Measurements from ENCODE around the gene FGF11. TPM values are rescaled to one million over a fixed set of nuclear protein-coding genes. Genes with fewer than 3 reads are reported as not detected.

Gene FGF11
- total RNA-seq, 4 donors from 2014 or later: 0.13 to 1.0 (median 0.42) TPM; not detected in 1

- Histone ChIP-seq H3K9me3 (no peaks in the 10 kb centered on the region), H3K36me3 (peaks cover 0 to 2% of the 10 kb centered on the region in 2 donors), H3K4me1 (peaks cover 4 to 65% (median 24%) of the 10 kb centered on the region in 3 donors), H3K27me3 (no peaks in the 10 kb centered on the region), H3K4me3 (peak overlapping the region; percentile 37 to 88), H3K27ac (peak overlapping the region; percentile 91 to 95 (median 93))
- WGBS, 2 donors (ENCODE audit: low coverage in 1 of 2): 18 to 35% methylated on average over 6 to 7 of the region's 16 CpGs
- ATAC-seq: peak; percentile 4
- TF ChIP-seq, protein P1, sequence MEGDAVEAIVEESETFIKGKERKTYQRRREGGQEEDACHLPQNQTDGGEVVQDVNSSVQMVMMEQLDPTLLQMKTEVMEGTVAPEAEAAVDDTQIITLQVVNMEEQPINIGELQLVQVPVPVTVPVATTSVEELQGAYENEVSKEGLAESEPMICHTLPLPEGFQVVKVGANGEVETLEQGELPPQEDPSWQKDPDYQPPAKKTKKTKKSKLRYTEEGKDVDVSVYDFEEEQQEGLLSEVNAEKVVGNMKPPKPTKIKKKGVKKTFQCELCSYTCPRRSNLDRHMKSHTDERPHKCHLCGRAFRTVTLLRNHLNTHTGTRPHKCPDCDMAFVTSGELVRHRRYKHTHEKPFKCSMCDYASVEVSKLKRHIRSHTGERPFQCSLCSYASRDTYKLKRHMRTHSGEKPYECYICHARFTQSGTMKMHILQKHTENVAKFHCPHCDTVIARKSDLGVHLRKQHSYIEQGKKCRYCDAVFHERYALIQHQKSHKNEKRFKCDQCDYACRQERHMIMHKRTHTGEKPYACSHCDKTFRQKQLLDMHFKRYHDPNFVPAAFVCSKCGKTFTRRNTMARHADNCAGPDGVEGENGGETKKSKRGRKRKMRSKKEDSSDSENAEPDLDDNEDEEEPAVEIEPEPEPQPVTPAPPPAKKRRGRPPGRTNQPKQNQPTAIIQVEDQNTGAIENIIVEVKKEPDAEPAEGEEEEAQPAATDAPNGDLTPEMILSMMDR (IDR thresholded peaks at IDR 0.05): no peak
- TF ChIP-seq POLR2A (IDR thresholded peaks at IDR 0.05) (no peak), EP300 (IDR thresholded peaks at IDR 0.05) (no peak), POLR2AphosphoS5 (IDR thresholded peaks at IDR 0.05) (no peak)
These were observed 36.1 kb upstream of the FGF11 start for GRCh38 chr17:7403043-7403726.

- Histone ChIP-seq H3K36me3 (peaks cover 0 to 7% of the 10 kb centered on the region in 2 donors), H3K9me3 (no peaks in the 10 kb centered on the region), H3K4me3 (peak overlapping the region; percentile 37 to 88), H3K27me3 (no peaks in the 10 kb centered on the region), H3K27ac (peak overlapping the region; percentile 91 to 95 (median 93)), H3K4me1 (peaks cover 4 to 65% (median 24%) of the 10 kb centered on the region in 3 donors)
- peak; percentile 65 for ATAC-seq
- TF ChIP-seq EP300 (IDR thresholded peaks at IDR 0.05): no peak
- TF ChIP-seq POLR2A (IDR thresholded peaks at IDR 0.05): no peak
- TF ChIP-seq, protein P1 (IDR thresholded peaks at IDR 0.05): no peak
- TF ChIP-seq POLR2AphosphoS5 (IDR thresholded peaks at IDR 0.05): no peak
- no CpG with 5 or more reads among the region's 13 CpGs for WGBS, 2 donors (ENCODE audit: low coverage in 1 of 2)
These were observed 35.7 kb upstream of the FGF11 start for GRCh38 chr17:7403727-7403976.

GRCh38 chr17:7403977-7404736, 35.2 kb upstream of the FGF11 start, which contains the start of gene TMEM256:
Gene TMEM256, minus strand, starts transcription at chr17:7404097. Its CDS starts 13 bp downstream, at chr17:7404084.
- Histone ChIP-seq H3K27me3 (no peaks in the 10 kb centered on the region), H3K4me1 (peaks cover 4 to 65% (median 24%) of the 10 kb centered on the region in 3 donors), H3K27ac (peak within 1 kb of the TSS; percentile 91 to 95 (median 93)), H3K9me3 (no peaks in the 10 kb centered on the region), H3K36me3 (peaks cover 0 to 12% of the 10 kb centered on the region in 2 donors), H3K4me3 (peak within 1 kb of the TSS; percentile 70 to 88)
- 2% methylated on average over 11 of the region's 49 CpGs; no CpG with 5 or more reads in 1 of the 2 donors for WGBS, 2 donors (ENCODE audit: low coverage in 1 of 2)
- ATAC-seq: peak; percentile 94
- TF ChIP-seq EP300 (IDR thresholded peaks at IDR 0.05) (no peak), POLR2A (IDR thresholded peaks at IDR 0.05) (peak; percentile 89 to 91), POLR2AphosphoS5 (IDR thresholded peaks at IDR 0.05) (peak; percentile 91)
- TF ChIP-seq, protein P1 (IDR thresholded peaks at IDR 0.05): peak in 2 of 4 experiments; percentile 27 to 35

DNA sequence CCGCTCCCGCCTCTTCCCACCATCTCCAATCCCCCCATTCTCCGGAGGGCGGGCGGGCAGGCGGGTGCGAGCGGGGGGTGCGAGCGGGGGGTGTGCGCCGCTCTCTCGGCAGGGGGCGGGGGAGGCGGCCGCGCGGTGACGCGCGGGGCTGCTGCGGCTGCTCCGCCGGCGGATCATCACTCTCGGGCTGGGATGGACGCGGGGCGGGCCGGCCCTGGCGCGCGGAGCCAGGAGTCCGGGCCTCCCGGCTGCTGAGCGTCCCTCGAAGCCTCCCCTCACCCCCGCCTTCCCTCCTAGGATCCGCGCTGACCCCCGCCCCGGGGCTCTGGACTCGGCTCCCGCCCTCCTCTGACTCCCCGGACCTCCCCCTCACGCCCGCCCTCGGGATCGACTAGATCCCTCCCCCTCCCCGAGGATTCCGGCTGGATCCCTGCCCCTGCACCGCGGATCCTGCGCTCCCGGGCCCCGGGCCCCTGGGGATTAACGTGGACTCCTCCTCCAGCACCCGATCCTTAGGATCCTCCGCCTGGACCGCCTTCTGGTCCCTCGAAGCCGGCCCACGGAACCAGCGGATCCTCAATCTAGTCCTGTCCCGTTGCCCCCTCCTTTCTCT, 34.5 kb upstream of the FGF11 start:
- H3K4me3 ChIP-seq: peak overlapping the region; percentile 70 to 88
- peaks cover 0 to 19% of the 10 kb centered on the region in 2 donors for H3K36me3 ChIP-seq
- peak; percentile 74 to 77 for TF ChIP-seq POLR2A (IDR thresholded peaks at IDR 0.05)
- TF ChIP-seq, protein P1 (IDR thresholded peaks at IDR 0.05): peak in 3 of 4 experiments; percentile 7 to 23 (median 22)
- no peak for TF ChIP-seq EP300 (IDR thresholded peaks at IDR 0.05)
- 0% methylated on average over 9 of the region's 65 CpGs; no CpG with 5 or more reads in 1 of the 2 donors for WGBS, 2 donors (ENCODE audit: low coverage in 1 of 2)
- ATAC-seq: peak; percentile 64
- H3K4me1 ChIP-seq: peaks cover 4 to 65% (median 24%) of the 10 kb centered on the region in 3 donors
- H3K27ac ChIP-seq: peak overlapping the region; percentile 77 to 95 (median 93)
- H3K9me3 ChIP-seq: no peaks in the 10 kb centered on the region
- no peaks in the 10 kb centered on the region for H3K27me3 ChIP-seq
